D721Med (cell line): ENCODE results near the gene TMEM244.
"Not testable (repeated sequence)": the region's sequence is repeated elsewhere in the genome, so short reads cannot be mapped to it uniquely, and the experiment has no call there.

ENCODE experiments used
- DNase-seq: peaks from one replicate; pipeline ENCODE4 v3.0.0; 2011; ENCODE audit warnings: low spot score; ENCODE audit not compliant: insufficient read length
- FAIRE-seq: peaks from 2 replicates; lab custom pipeline; 2011; peaks lifted over from hg19 to GRCh38; lab: Jason Lieb, UNC
- CTCF ChIP-seq: IDR thresholded peaks from 2 replicates; pipeline ENCODE4 v1.5.1; 2012; ENCODE audit warnings: mild to moderate bottlenecking, control low read depth; ENCODE audit not compliant: insufficient read depth; ENCODE audit errors: missing control alignments

Gene TMEM244

GRCh38 chr6:129884211-129884610 lies 23.1 kb upstream of the TMEM244 start:
- no peak for FAIRE-seq
- DNase-seq: no peak
- no peak for TF ChIP-seq CTCF

- FAIRE-seq (no peak), DNase-seq (no peak)
- TF ChIP-seq CTCF: no peak
These were observed 21.5 kb upstream of the TMEM244 start for GRCh38 chr6:129882510-129883023.

GRCh38 chr6:129877894-129878293 lies 16.8 kb upstream of the TMEM244 start:
- not testable (repeated sequence) for DNase-seq, FAIRE-seq

GRCh38 chr6:129875610-129876520 lies 14.8 kb upstream of the TMEM244 start:
- TF ChIP-seq CTCF: no peak
- peak; percentile 11 for FAIRE-seq
- DNase-seq: no peak

GRCh38 chr6:129874837-129875236 lies 13.7 kb upstream of the TMEM244 start:
- no peak for TF ChIP-seq CTCF
- DNase-seq (no peak), FAIRE-seq (no peak)

GRCh38 chr6:129872586-129872985 lies 11.5 kb upstream of the TMEM244 start:
- no peak for DNase-seq
- peak; percentile 87 for FAIRE-seq
- no peak for TF ChIP-seq CTCF

- FAIRE-seq (no peak), DNase-seq (no peak)
- TF ChIP-seq CTCF: no peak
These were observed 10.1 kb upstream of the TMEM244 start for GRCh38 chr6:129871221-129871620.
